Measurements from ENCODE around the gene LRP1B.

DNA sequence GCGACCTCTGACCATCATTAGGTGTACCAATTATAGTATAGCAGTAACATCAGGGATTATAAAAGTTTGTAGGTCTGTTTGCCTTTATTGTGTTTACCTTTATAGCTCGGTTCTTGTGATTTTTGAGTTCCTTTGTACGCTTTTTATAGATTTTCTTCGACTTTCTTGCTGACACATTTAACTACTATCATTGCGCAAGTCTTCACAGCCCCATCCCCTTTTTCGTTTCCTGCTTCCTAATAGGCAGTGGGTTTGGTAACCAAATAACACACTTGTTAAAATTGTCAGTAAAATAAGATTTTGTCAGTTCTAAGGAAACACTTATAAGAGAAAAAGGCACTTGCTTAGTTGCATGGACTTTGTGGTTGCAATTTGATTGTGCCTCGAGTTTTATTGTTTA is 541.5 kb downstream of the LRP1B start:
- TF ChIP-seq GATA2 (IDR thresholded peaks at IDR 0.05; ENCODE audit: low read depth, low read length) = no peak
- no peak for TF ChIP-seq GATA3 (IDR thresholded peaks at IDR 0.05; ENCODE audit: low read depth, low read length)
